Fibroblast of mammary gland (primary cell): Measurements from ENCODE around the gene GPR4.
A peak's percentile ranks its signal among the peaks of the same experiment; 100 is the strongest.

Experiments used
- DNase-seq: peaks from one replicate; pipeline ENCODE4 v3.0.0-alpha.2; 2010; ENCODE audit warnings: low read depth
- H3K4me3 ChIP-seq: 2 replicates; pipeline ENCODE4 v1.5.1; 2011; ENCODE audit warnings: low read depth, mild to moderate bottlenecking, low read length, moderate library complexity; ENCODE audit not compliant: control insufficient read depth
- CTCF ChIP-seq: conservative IDR thresholded peaks from 2 replicates; pipeline ENCODE4 v1.5.1; 2011; ENCODE audit warnings: low read depth, low read length, inconsistent platforms; ENCODE audit not compliant: control insufficient read depth, insufficient read depth

GPR4 gene

GRCh38 chr19:45597425-45598111 is 4.4 kb downstream of the GPR4 start:
- DNase-seq = no peak
- H3K4me3 ChIP-seq = no peak overlapping the region
- no peak for TF ChIP-seq CTCF

DNA sequence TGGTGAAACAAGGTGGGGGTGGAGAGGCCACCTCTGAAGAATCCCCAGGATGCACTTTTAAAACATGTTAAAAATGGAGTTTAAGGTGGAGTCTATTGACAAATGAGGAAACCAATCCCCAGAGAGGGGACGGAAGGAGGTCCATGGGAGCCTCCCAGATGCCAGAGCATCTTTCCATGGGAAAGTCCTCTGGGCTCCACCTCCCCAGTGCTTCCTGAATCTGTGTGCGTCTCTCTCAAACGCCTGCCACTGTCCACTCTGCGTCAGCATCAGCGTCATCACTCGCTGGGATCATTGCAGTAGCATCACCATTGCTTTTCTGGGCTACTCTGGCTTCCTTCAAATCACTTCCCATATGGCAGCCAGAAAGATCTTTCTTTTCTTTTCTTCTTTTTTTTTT is 6.2 kb downstream of the GPR4 start:
- peak; percentile 71 for DNase-seq
- TF ChIP-seq CTCF = no peak
- no peak overlapping the region for H3K4me3 ChIP-seq

DNA sequence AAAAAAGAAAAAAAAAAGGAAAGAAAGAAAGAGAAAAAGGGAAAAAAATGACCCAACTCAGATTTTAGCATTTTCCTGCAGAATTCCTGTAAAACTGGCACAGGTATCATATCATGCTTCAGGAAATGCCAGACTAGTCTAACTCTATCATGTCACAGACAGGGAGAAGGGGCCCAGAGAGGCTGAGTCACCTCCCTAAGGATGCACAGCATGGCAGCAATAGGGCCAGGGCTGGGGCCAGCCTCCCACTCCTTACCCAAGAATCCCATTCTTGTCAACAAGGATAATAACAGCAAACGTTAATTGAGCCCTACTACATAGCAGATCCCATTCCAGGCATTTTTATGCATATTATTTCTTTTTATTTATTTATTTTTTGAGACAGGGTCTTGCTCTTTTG is 8.5 kb downstream of the GPR4 start:
- DNase-seq = no peak
- no peak overlapping the region for H3K4me3 ChIP-seq
- TF ChIP-seq CTCF = no peak

GRCh38 chr19:45592366-45592765 is 9.6 kb downstream of the GPR4 start:
- no peak for TF ChIP-seq CTCF
- no peak for DNase-seq
- no peak overlapping the region for H3K4me3 ChIP-seq

DNA sequence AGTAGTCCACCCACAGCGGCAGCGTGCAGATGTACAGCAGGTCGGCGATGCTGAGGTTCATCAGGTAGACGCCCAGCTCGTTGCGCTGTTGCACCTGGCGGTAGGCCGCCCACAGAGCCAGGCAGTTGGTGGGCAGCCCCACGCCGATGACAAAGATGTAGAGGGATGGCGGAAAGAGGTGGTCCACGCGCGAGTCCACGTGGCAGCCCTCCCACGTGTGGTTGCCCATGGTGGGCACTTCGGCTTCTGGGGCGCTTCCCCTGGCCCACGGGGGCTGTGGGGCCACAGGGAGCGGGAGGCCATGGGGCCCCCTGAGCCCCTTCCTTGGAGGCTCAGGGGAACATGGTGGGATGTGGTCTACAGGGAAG is 10.4 kb downstream of the GPR4 start:
- DNase-seq = no peak
- no peak for TF ChIP-seq CTCF
- no peak overlapping the region for H3K4me3 ChIP-seq

GRCh38 chr19:45591004-45591637 is 10.9 kb downstream of the GPR4 start:
- no peak overlapping the region for H3K4me3 ChIP-seq
- DNase-seq = peak; percentile 39
- peak; percentile 32 for TF ChIP-seq CTCF
